Stimulated activated effector memory CD8-positive, alpha-beta T cell treated with anti-CD3 and anti-CD28 coated beads, Interleukin-12 subunit alpha, Interleukin-12 subunit beta, amount 100 ng/mL, for 72 hours (primary cell): ENCODE data around the gene TEC.
"Not testable (repeated sequence)": the region's sequence is repeated elsewhere in the genome, so short reads cannot be mapped to it uniquely, and the experiment has no call there.

ENCODE experiments used
- ATAC-seq: fragments of 150-1000 bp; cut with Tn5 transposase; 2 replicates; pipeline ENCODE4 v1.10.0; 2021
- DNase-seq, 2 donors: peaks; one replicate each; pipeline ENCODE4 v3.0.0; 2021 to 2022; ENCODE audit warnings: low spot score in 2 of 2
- H3K27ac Mint-ChIP-seq: one replicate; pipeline ENCODE4 v1.8.0; 2022; ENCODE audit warnings: mild to moderate bottlenecking, mixed read lengths
- H3K36me3 Mint-ChIP-seq: one replicate; pipeline ENCODE4 v1.8.0; 2022; ENCODE audit warnings: mild to moderate bottlenecking, mixed read lengths
- H3K4me1 Mint-ChIP-seq: one replicate; pipeline ENCODE4 v1.8.0; 2022; ENCODE audit warnings: mixed read lengths
- H3K4me3 Mint-ChIP-seq: one replicate; pipeline ENCODE4 v1.8.0; 2022; ENCODE audit warnings: mild to moderate bottlenecking, mixed read lengths
- H3K9me3 Mint-ChIP-seq: one replicate; pipeline ENCODE4 v1.8.0; 2022; ENCODE audit warnings: mixed read lengths

The TEC gene

DNA sequence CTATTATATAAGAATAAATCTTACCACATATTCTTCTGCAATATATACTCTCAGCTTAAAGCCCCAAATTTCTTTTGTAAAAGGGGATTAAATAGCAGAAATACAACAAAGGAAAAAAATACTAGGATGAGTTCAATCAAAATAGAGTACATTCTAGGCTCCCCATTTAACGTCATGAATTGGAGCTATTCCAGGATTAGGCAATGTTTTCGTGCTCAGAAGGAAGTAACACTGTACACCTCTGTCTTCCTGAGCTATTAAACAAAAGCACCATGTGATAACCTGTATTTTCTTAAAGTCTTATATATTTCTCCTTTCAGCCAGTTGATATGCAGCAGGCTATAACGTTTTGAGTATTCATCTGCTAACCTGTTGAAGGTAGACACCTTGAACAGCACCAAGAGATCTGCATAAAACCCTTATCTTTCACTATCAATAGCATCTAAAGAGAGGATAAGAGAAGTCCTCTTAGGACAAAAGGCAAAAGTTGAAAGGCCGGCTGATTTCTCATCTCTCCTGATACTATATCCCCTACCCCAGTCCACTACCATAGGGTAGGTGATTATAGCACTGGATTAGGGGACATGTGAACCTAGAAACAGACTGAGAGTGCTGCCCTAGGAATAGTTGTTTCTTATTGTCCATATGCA, 31.5 kb downstream of the TEC start:
- H3K36me3 Mint-ChIP-seq, result no peaks in the 10 kb centered on the region
- H3K4me1 Mint-ChIP-seq, result peaks cover 11% of the 10 kb centered on the region
- H3K4me3 Mint-ChIP-seq, result no peak overlapping the region
- ATAC-seq, result no peak
- no peaks in the 10 kb centered on the region for H3K9me3 Mint-ChIP-seq
- no peak overlapping the region for H3K27ac Mint-ChIP-seq
- DNase-seq, result no peak

DNA sequence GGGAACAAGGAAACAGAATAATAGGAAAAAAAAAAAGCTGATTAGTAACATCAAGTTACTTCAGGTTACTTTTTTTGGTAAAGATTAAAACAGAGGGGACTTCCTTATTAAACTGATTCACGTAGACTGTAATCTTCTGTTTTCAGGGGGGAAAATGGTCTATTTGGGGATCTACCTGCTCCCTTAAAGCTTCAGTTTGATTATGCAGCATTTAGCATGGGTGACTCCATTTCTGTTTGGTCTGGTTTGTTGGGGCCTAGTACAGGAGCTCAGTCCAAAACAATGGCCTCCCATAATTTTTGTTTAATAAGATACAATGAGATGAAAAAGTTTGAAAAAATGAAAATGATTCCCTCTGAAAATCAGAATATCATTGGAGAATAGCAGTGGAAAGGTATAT, 34.6 kb downstream of the TEC start:
- no peak overlapping the region for H3K27ac Mint-ChIP-seq
- H3K4me1 Mint-ChIP-seq, result peaks cover 11% of the 10 kb centered on the region
- no peaks in the 10 kb centered on the region for H3K9me3 Mint-ChIP-seq
- no peak overlapping the region for H3K4me3 Mint-ChIP-seq
- no peaks in the 10 kb centered on the region for H3K36me3 Mint-ChIP-seq
- DNase-seq, result no peak
- ATAC-seq, result no peak

DNA sequence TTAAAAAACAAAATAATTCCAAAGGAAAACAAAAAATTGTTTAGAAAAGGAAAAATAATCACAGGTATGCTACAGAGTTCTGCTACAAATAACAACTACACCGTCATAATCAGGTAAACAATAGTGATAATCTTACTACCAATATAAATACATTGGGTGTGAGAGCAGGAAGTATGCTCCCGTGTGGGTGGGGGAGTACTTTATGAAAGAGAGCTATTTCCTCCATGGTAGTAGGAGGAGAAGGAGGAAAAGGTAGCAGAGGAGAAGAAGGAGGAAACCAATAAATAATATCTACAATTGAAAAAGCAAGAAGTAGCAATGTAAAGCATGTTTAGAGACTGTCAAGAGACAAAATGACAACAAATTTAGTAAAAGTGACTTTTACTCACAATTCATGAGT, 35.1 kb downstream of the TEC start:
- ATAC-seq, result no peak
- Mint-ChIP-seq H3K36me3 (no peaks in the 10 kb centered on the region), H3K27ac (no peak overlapping the region), H3K4me3 (no peak overlapping the region), H3K9me3 (no peaks in the 10 kb centered on the region), H3K4me1 (peaks cover 11% of the 10 kb centered on the region)
- no peak for DNase-seq

DNA sequence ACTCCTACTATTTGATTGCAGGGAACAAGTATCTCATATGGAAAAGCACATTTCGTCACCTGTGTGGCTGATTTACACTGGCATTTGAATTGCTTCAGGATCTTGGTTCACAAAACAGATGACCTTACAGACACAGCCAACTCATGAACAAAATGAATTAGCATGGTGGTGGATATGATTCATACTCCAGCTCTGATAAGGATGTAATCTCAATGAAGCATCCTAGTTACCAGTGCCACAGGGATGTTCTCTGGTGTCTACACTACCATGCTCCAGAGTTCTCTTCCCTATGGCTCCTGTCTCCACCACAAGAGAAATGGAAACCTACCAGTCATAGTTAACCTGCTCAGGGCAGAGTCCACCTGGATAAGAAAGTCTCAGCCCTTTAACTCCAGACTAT, 40.7 kb downstream of the TEC start:
- ATAC-seq, result peak; percentile 57
- H3K4me1 Mint-ChIP-seq, result peaks cover 6% of the 10 kb centered on the region
- no peaks in the 10 kb centered on the region for H3K36me3 Mint-ChIP-seq
- H3K9me3 Mint-ChIP-seq, result no peaks in the 10 kb centered on the region
- no peak for DNase-seq
- H3K4me3 Mint-ChIP-seq, result no peak overlapping the region
- no peak overlapping the region for H3K27ac Mint-ChIP-seq

DNA sequence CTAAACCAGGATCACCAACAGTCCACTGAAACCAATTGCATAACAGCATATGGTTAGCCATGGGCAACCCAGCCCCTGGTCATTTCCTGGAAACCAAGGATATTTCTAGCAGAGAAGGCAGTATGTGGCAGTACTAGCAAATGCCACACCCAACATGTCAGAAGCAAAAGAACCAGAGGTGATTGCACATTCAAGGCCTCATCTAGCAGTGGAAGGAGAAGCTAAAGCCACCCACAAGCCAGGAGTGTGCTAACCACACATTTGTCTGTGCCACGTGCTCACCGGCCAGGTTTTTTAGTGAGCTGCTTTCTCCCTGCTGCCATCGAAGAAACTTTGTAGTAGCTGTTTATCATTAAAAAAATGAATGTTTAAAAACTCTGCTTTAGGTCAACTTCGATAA, 42.0 kb downstream of the TEC start:
- Mint-ChIP-seq H3K36me3 (no peaks in the 10 kb centered on the region), H3K9me3 (no peaks in the 10 kb centered on the region), H3K4me3 (no peak overlapping the region), H3K4me1 (peaks cover 5% of the 10 kb centered on the region), H3K27ac (no peak overlapping the region)
- ATAC-seq (peak; percentile 71), DNase-seq (no peak)

DNA sequence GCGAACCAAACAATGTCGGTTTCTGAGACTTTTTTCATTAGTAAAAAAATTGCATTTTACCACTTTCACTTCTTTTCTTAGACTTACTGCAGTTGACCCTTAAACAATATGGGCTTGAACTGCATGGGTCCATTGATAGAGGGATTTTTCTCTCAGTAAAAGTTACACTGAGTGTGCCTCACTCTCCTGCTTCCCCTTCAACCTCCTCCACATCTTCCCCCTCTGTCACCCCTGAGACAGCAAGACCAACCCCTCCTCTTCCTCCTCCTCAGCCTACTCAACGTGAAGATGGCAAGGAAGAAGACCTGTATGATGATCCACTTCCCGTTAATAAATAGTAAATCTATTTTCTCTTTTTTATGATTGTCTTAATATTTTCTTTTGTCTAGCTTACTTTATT, 43.4 kb downstream of the TEC start:
- Mint-ChIP-seq H3K27ac (no peak overlapping the region), H3K36me3 (no peaks in the 10 kb centered on the region), H3K9me3 (no peaks in the 10 kb centered on the region), H3K4me1 (peaks cover 5% of the 10 kb centered on the region), H3K4me3 (no peak overlapping the region)
- ATAC-seq, result no peak
- no peak for DNase-seq

DNA sequence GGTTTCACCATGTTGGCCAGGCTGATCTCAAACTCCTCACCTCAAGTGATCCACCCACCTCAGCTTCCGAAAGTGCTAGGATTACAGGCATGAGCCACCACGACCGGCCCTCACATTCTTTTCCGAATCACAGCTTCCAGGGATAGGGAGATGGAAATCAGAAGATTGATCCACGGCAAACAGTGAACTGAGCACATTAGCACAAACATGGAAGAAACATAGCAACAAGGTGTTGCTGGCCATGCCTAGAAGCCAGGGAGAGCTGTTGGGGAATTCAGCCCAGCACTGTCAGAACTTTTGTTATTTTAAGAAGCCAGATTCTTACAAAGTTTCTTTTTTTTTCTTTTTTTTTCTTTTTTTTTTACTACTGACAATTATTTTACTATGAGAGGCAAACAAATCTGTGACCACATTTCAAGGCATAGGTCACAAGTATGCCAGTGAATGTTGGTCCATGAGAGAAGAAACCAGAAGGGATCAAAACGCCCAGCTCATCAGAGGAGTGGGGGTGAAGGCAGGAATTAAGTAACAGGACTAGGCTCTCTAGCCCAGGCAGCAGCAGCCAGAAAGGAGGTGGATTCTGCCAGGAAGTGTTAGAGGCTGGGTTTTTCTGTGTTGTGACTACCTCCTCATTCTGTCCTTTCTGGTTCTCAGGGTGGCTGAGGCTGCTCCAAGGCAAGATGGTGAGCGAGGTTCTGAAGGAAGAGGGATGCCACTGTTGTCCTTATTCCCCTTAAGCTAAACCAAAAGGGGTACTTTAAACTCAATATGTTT, 44.1 kb downstream of the TEC start:
- ATAC-seq (no peak), DNase-seq (no peak)
- peaks cover 5% of the 10 kb centered on the region for H3K4me1 Mint-ChIP-seq
- no peak overlapping the region for H3K27ac Mint-ChIP-seq
- no peaks in the 10 kb centered on the region for H3K9me3 Mint-ChIP-seq
- no peak overlapping the region for H3K4me3 Mint-ChIP-seq
- no peaks in the 10 kb centered on the region for H3K36me3 Mint-ChIP-seq

DNA sequence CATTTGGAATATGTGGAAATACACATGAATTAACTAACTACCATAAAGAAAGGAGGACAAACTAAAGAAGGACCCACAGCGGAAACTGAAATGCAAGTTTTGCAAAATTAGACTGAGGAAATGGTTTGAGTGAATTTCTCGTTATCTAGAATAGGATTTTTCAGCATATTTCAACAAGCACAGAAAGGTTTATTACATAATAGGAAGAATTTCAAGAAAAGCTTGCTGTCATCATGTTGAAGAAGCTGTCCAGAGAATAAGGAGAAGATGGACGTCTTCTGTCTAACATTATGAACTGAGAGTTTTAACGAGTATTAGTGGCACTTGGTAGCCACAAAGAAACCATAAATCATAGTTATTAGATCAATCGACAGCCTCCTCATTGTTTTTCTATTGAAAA, 45.0 kb downstream of the TEC start:
- Mint-ChIP-seq H3K4me3 (no peak overlapping the region), H3K27ac (no peak overlapping the region), H3K36me3 (no peaks in the 10 kb centered on the region), H3K4me1 (peaks cover 5% of the 10 kb centered on the region), H3K9me3 (no peaks in the 10 kb centered on the region)
- ATAC-seq, result no peak
- DNase-seq, result no peak

DNA sequence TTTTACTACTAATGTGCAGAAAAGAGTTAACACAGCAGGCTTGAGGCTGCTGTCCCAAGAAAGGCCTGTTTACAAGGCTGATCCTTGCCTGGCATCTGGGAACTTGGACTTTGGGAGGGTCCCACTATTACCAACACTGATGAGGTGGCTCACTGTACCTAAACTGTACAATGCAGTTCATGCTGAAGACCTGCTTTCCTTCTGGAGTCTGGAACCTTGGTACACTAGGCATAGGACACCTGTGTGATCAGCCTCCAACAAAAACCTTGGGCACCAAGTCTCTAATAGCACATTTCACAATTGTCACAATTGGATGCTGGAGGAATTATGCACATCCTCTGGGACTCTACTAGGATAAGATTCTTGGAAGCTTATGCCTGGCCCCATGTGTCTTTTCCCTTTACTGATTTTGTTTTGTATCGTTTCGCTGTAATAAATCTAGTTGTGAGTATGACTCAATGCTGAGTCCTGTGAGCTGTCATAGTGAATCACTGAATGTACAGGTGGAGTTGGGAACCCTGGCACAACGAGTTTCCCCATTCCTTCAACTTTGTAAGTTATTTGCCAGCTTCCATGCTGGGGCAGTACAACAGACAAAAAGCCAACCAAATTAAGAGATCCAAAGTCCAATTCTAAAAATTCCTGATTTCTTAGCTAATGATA, 45.9 kb downstream of the TEC start:
- Mint-ChIP-seq H3K4me1 (peaks cover 5% of the 10 kb centered on the region), H3K27ac (no peak overlapping the region), H3K36me3 (no peaks in the 10 kb centered on the region), H3K9me3 (no peaks in the 10 kb centered on the region), H3K4me3 (no peak overlapping the region)
- no peak for DNase-seq
- no peak for ATAC-seq

DNA sequence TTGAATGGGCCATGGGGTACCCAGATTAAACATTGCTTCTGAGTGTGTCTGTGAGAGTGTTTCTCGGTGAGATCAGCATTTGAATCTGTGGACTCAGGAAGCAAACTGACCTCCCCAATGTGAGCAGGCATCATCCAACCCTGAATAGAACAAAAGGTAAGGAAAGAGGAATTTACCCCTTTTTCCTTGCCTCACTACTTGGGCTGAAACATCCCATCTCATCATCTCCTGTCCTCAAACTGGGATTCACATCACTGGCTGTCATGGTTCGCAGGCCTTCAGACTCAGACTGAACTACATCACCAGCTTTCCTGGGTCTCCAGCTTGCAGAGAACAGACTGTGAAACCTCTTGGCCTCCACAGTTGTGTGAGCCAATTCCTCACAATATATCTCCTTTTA, 47.1 kb downstream of the TEC start:
- H3K36me3 Mint-ChIP-seq, result no peaks in the 10 kb centered on the region
- no peak for DNase-seq

DNA sequence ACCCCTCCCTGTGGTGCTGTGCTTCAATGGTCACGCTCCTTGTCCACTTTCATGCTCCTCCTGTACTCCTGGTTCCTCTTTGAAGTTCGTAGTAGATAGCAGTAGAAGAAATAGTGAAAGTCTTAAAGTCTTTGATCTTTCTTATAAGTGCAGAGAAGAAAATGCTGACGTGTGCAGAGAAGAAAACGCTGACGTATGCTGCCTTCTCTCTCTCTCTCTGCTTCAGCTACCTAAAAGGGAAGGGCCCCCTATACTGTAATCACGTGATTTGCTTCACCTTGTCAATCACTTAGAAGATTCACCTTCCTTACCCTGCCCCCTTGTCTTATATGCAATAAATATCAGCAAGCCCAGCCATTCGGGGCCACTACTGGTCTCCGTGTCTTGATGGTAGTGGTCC, 50.2 kb downstream of the TEC start:
- H3K4me1 Mint-ChIP-seq, H3K4me3 Mint-ChIP-seq, DNase-seq, H3K27ac Mint-ChIP-seq, ATAC-seq, H3K9me3 Mint-ChIP-seq, H3K36me3 Mint-ChIP-seq: not testable (repeated sequence)

More for the DNA sequence above, 47.1 kb downstream of the TEC start:
- peaks cover 5% of the 10 kb centered on the region for H3K4me1 Mint-ChIP-seq
- H3K27ac Mint-ChIP-seq, result no peak overlapping the region
- H3K9me3 Mint-ChIP-seq, result no peaks in the 10 kb centered on the region
- H3K4me3 Mint-ChIP-seq, result no peak overlapping the region
- no peak for ATAC-seq

DNA sequence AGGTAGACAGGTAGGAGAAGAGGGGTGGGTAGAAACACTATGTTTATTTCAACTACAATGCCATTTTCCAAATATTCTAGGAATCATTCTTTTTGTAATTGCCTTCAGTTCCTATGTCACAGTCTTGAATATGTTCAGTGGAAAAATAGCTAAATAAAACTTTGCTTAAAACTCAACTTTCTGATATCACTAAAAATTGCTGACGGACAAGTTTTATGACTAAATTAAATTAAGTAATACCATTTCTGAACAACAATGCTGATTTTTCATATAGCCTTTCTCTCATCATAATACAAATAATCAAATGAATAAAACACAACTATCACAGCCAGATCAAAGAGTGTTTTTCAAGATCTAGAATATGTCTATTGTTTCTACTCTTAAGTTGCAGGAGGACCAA, 53.1 kb downstream of the TEC start:
- Mint-ChIP-seq H3K27ac (no peak overlapping the region), H3K9me3 (no peaks in the 10 kb centered on the region), H3K4me1 (peaks cover 11% of the 10 kb centered on the region), H3K36me3 (no peaks in the 10 kb centered on the region), H3K4me3 (no peak overlapping the region)
- DNase-seq, result no peak
- ATAC-seq, result no peak

DNA sequence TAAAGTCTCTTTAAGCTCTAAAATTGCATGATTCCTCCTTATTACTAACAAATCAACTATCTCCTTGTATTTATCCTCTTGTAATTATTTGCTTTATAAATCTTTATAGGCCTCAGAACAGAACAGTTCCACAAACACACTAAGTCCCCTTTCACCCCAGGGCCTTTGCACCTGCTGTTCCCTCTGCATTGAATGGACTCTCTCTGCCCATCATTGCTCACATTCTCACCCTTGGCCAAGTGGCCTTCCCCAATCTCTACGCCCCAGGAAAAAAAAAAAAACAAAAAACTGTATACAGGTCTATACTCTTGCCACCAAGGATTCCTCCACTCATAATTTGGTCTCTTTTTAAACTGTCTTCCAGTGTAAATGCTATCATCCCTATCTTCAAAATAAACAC, 53.7 kb downstream of the TEC start:
- ATAC-seq, result no peak
- Mint-ChIP-seq H3K27ac (no peak overlapping the region), H3K36me3 (no peaks in the 10 kb centered on the region), H3K4me1 (peaks cover 11% of the 10 kb centered on the region), H3K9me3 (no peaks in the 10 kb centered on the region), H3K4me3 (no peak overlapping the region)
- DNase-seq, result no peak

DNA sequence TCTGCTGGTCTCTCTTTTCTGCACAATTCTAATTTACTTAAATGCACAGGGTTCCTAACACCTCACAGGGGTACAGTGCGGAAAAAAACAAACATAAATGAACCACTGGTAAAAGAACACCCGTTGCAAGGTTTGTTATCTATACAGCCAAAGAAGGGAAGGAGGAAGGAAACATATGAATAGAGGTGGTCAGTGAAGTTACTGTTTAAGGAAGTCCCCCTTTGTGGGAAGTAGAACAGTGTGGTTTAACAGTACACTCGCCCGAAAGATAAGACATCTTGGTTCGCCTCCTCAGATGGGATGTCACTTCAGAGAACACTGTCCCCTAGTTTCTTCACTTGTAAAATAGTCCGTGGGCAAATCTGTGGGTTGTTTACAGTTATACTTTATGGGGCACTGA, 57.5 kb downstream of the TEC start:
- Mint-ChIP-seq H3K36me3 (no peaks in the 10 kb centered on the region), H3K9me3 (no peaks in the 10 kb centered on the region), H3K4me3 (peak overlapping the region; percentile 0), H3K4me1 (peaks cover 20% of the 10 kb centered on the region), H3K27ac (peak overlapping the region; percentile 70)
- ATAC-seq (peak; percentile 93), DNase-seq (no peak)

DNA sequence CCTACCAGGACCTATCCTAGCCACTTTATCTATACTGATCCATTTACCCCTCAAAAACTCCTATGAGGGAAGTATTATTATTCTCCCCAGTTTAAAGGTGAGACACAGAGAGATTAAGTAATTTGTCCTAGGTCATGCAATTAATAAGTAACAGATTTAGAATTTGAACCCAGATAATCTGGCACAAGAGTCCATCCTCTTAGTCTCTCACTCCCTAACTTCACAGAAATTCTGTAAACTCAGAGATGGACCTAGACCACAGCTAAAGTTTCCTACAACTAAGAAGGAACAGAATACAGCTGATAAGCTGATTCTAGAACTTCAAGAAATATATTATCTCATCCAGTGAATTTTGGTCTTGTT, 58.7 kb downstream of the TEC start:
- Mint-ChIP-seq H3K27ac (no peak overlapping the region), H3K9me3 (no peaks in the 10 kb centered on the region), H3K4me3 (no peak overlapping the region), H3K36me3 (no peaks in the 10 kb centered on the region), H3K4me1 (peaks cover 20% of the 10 kb centered on the region)
- DNase-seq, result no peak
- no peak for ATAC-seq

DNA sequence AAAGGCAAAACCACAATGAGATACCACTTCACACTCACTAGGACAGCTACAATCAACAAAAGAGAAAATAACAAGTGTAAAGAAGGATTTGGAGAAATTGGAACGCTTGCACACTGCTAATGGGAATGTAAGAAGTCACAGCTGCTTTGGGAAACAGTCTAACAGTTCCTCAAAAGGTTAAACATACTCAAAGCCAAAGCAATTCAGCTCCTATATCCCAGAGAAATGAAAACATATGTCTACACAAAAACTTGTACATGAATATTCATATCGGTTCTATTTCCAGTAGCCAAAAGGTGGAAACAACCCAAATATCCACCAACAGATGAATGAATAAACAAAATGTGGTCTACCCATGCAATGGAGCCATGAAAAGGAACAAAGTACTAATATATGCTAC, 64.0 kb downstream of the TEC start:
- peaks cover 7% of the 10 kb centered on the region for H3K4me1 Mint-ChIP-seq
- no peak overlapping the region for H3K4me3 Mint-ChIP-seq
- H3K36me3 Mint-ChIP-seq, result no peaks in the 10 kb centered on the region
- no peak overlapping the region for H3K27ac Mint-ChIP-seq
- no peaks in the 10 kb centered on the region for H3K9me3 Mint-ChIP-seq
- no peak for DNase-seq
- no peak for ATAC-seq
